ENCODE results near the gene ABCC10. TPM values are rescaled to one million over a fixed set of nuclear protein-coding genes. Genes with fewer than 3 reads are reported as not detected.
"Not testable (repeated sequence)": the region's sequence is repeated elsewhere in the genome, so short reads cannot be mapped to it uniquely, and the experiment has no call there.

Gene ABCC10
- total RNA-seq, 6 donors from 2014 or later: 18.8 to 75.4 (median 34.2) TPM

GRCh38 chr6:43497689-43498088 lies 70.3 kb downstream of the ABCC10 start:
- Histone ChIP-seq H3K27ac (no peak overlapping the region), H3K9me3 (no peaks in the 10 kb centered on the region), H3K36me3 (peaks cover 13 to 54% (median 38%) of the 10 kb centered on the region in 4 donors), H3K4me3 (no peak overlapping the region), H3K27me3 (no peaks in the 10 kb centered on the region), H3K4me1 (peaks cover 34 to 46% (median 40%) of the 10 kb centered on the region in 4 donors)
- no peak for TF ChIP-seq POLR2A (IDR thresholded peaks at IDR 0.05)
- no peak for TF ChIP-seq POLR2AphosphoS5 (IDR thresholded peaks at IDR 0.05)
- TF ChIP-seq CTCF (IDR thresholded peaks at IDR 0.05): no peak
- TF ChIP-seq EP300 (IDR thresholded peaks at IDR 0.05): no peak
- ATAC-seq (ENCODE audit: low FRiP score in 2 of 2): no peak
- DNase-seq: no peak
- WGBS, 2 donors: 95 to 96% methylated on average over 12 of the region's 12 CpGs

GRCh38 chr6:43498291-43498690 lies 71.0 kb downstream of the ABCC10 start:
- ATAC-seq (ENCODE audit: low FRiP score in 2 of 2); H3K4me3 ChIP-seq; H3K27me3 ChIP-seq; DNase-seq; H3K9me3 ChIP-seq: not testable (repeated sequence)
- peaks cover 19 to 60% (median 44%) of the 10 kb centered on the region in 4 donors for H3K36me3 ChIP-seq
- peak overlapping the region in 2 of 4 donors; percentile 26 to 78 for H3K27ac ChIP-seq
- peaks cover 28 to 40% (median 35%) of the 10 kb centered on the region in 4 donors for H3K4me1 ChIP-seq
- 86 to 87% methylated on average over 5 of the region's 5 CpGs for WGBS, 2 donors

DNA sequence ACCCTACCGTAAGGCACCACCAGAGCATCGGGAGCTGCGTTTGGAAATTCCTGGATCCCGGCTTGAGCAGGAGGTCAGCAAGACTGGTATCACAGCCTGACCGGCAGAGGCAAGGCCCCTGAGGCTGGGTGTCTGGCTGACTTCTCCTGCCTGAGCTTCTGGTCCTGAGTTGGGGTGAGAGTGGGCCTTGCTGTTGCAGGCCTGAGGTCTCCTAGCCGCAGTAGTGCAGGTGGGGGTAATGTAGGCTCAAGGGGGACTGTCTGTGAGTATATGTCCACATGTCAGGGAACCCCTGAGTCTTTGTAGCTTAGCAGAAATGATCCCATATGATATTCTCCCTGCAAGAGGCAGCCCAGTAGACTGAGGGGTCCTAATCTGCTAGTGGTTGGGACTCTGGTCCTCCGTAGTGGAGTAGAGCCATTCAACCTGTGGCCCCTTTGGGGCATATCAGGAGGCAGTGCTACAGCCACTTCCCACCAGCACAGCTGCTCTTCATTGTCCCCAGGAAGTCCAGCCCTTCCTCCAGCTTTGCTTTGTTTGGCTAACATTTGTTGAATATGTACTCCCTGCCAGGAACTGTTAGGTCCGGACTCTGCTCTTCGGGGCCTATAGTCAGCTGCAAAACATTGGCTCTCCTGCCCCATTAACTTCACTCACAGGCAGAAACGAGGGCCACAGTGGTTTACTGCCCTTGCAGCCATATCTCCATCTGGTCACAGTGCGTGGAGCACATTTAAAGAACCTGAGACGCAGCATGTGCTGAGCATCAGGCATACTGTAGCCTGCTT lies 71.9 kb downstream of the ABCC10 start:
- Histone ChIP-seq H3K27ac (peak overlapping the region in 3 of 4 donors; percentile 52 to 78 (median 54)), H3K4me3 (no peak overlapping the region), H3K27me3 (no peaks in the 10 kb centered on the region), H3K36me3 (peaks cover 22 to 70% (median 53%) of the 10 kb centered on the region in 4 donors), H3K4me1 (peaks cover 25 to 39% (median 35%) of the 10 kb centered on the region in 4 donors), H3K9me3 (no peaks in the 10 kb centered on the region)
- TF ChIP-seq POLR2A (IDR thresholded peaks at IDR 0.05) (no peak), EP300 (IDR thresholded peaks at IDR 0.05) (no peak), POLR2AphosphoS5 (IDR thresholded peaks at IDR 0.05) (no peak), CTCF (IDR thresholded peaks at IDR 0.05) (no peak)
- ATAC-seq (ENCODE audit: low FRiP score in 2 of 2): no peak
- 72 to 87% methylated on average over 11 to 12 of the region's 12 CpGs for WGBS, 2 donors
- DNase-seq: no peak

Small RNA genes within 50 kb of the gene (small RNA-seq; reads per million reads assigned to genes)
- 0 reads per million in 4 donors for gene MIR6780B
- 0 reads per million in 4 donors for gene RNU6-1113P

Other genes starting within 250 kb of the ABCC10 start
- gene CUL9, start 245.3 kb upstream of the ABCC10 start, total RNA-seq: 100 to 1,000 TPM in 1 of 6 donors, 10 to 100 TPM in 5; 26.9 to 105 (median 47.5) TPM
- gene DNPH1, start 198.1 kb upstream of the ABCC10 start, total RNA-seq: 10 to 100 TPM; 15.7 to 63.4 (median 44.4) TPM
- under 1 TPM in 4 of 6 donors, not detected in 2; 0.06 to 0.20 (median 0.11) TPM for gene TTBK1, start 184.1 kb upstream of the ABCC10 start, total RNA-seq
- gene SLC22A7, start 129.3 kb upstream of the ABCC10 start, total RNA-seq: not detected
- 1 to 10 TPM in 1 of 6 donors, not detected in 5; 1.5 TPM for gene CRIP3, start 118.7 kb upstream of the ABCC10 start, total RNA-seq
- gene ZNF318, start 57.9 kb upstream of the ABCC10 start, total RNA-seq: 10 to 100 TPM; 10.3 to 19.9 (median 15.3) TPM
- 1 to 10 TPM in 2 of 6 donors, under 1 TPM in 2, not detected in 2; 0.34 to 2.4 (median 1.2) TPM for gene DLK2, start 28.0 kb downstream of the ABCC10 start, total RNA-seq
- gene TJAP1, start 50.0 kb downstream of the ABCC10 start, total RNA-seq: 10 to 100 TPM; 22.2 to 57.6 (median 31.1) TPM
- 1 to 10 TPM in 5 of 6 donors, under 1 TPM in 1; 0.34 to 3.4 (median 2.5) TPM for gene LRRC73, start 82.8 kb downstream of the ABCC10 start, total RNA-seq
- 100 to 1,000 TPM; 103 to 170 (median 125) TPM for gene YIPF3, start 89.4 kb downstream of the ABCC10 start, total RNA-seq
- gene POLR1C, start 89.5 kb downstream of the ABCC10 start, total RNA-seq: 10 to 100 TPM; 14.2 to 41.4 (median 24.5) TPM
- gene XPO5, start 148.5 kb downstream of the ABCC10 start, total RNA-seq: 10 to 100 TPM; 17.9 to 48.2 (median 25.1) TPM
- gene POLH, start 148.6 kb downstream of the ABCC10 start, total RNA-seq: 10 to 100 TPM in 5 of 6 donors, 1 to 10 TPM in 1; 9.1 to 27.5 (median 19.8) TPM
- gene GTPBP2, start 201.7 kb downstream of the ABCC10 start, total RNA-seq: 100 to 1,000 TPM in 1 of 6 donors, 10 to 100 TPM in 5; 41.3 to 128 (median 78.1) TPM
- 10 to 100 TPM; 16.8 to 66.4 (median 24.9) TPM for gene MAD2L1BP, start 208.3 kb downstream of the ABCC10 start, total RNA-seq
- gene RSPH9, start 217.5 kb downstream of the ABCC10 start, total RNA-seq: 1 to 10 TPM in 5 of 6 donors, under 1 TPM in 1; 0.20 to 4.2 (median 2.1) TPM

Data from upper lobe of left lung (tissue), 6 donors.